K562 (cell line): ENCODE measurements around the gene KRT36. TPM values are rescaled to one million over a fixed set of nuclear protein-coding genes. Genes with fewer than 3 reads are reported as not detected.

Experiments used
- BMI1 ChIP-seq: fragments of 150-350 bp; IDR thresholded peaks from 2 replicates; pipeline ENCODE4 v1.6.1; 2014; ENCODE audit warnings: low read length
- GATA2 ChIP-seq: sonication (generic); formaldehyde crosslinking; IDR thresholded peaks from 2 replicates; pipeline ENCODE4 v1.4.0; 2020; ENCODE audit warnings: mild to moderate bottlenecking, missing genetic modification reagents
- HNRNPUL1 ChIP-seq: fragments of 200-400 bp; formaldehyde crosslinking; IDR thresholded peaks from 2 replicates; pipeline ENCODE4 v1.6.1; 2017; ENCODE audit warnings: low read length
- IRF2 ChIP-seq: sonication (generic); formaldehyde crosslinking; IDR thresholded peaks from 2 replicates; pipeline ENCODE4 v1.8.1; 2022; ENCODE audit warnings: mild to moderate bottlenecking, missing genetic modification reagents
- JUND ChIP-seq, 2 experiments: IDR thresholded peaks; 2 replicates in 1 of 2; 3 replicates in 1 of 2; pipeline ENCODE4 v1.6.1; 2011; ENCODE audit warnings: borderline replicate concordance in 2 of 2, low read depth in 2 of 2, low read length in 2 of 2, improper control_type of control experiment in 1 of 2, missing biosample characterization in 1 of 2, missing genetic modification characterization in 1 of 2, missing genetic modification reagents in 1 of 2
- NFYB ChIP-seq: IDR thresholded peaks from 2 replicates; pipeline ENCODE4 v1.6.1; 2011; ENCODE audit warnings: mild to moderate bottlenecking, moderate library complexity; ENCODE audit not compliant: insufficient read length; ENCODE audit errors: extremely low read depth
- NR1H2 ChIP-seq: sonication (generic); formaldehyde crosslinking; IDR thresholded peaks from 2 replicates; pipeline ENCODE4 v1.4.0; 2020; ENCODE audit warnings: mild to moderate bottlenecking, missing genetic modification reagents
- NR2C2 ChIP-seq, 2 experiments: fragments of 200-800 bp in 1 of 2; sonication (Bioruptor generic) in 1 of 2; sonication (generic) in 1 of 2; formaldehyde crosslinking in 1 of 2; IDR thresholded peaks; 2 replicates each; pipeline versions ENCODE4 v1.6.1 to v1.8.0; 2016 to 2022; ENCODE audit warnings: mild to moderate bottlenecking in 1 of 2, missing compliant biosample characterization in 1 of 2, missing genetic modification characterization in 1 of 2, missing genetic modification reagents in 1 of 2
- NUFIP1 ChIP-seq: fragments of 450-650 bp; IDR thresholded peaks from 2 replicates; pipeline ENCODE4 v1.6.1; 2018; ENCODE audit not compliant: partially characterized antibody
- POLR3A ChIP-seq: IDR thresholded peaks from 2 replicates; pipeline ENCODE4 v1.6.1; 2011; ENCODE audit warnings: borderline replicate concordance, mild to moderate bottlenecking, moderate library complexity; ENCODE audit not compliant: insufficient read length, insufficient read depth; ENCODE audit errors: extremely low read depth
- PRMT5 ChIP-seq: sonication (generic); formaldehyde crosslinking; IDR thresholded peaks from 2 replicates; pipeline ENCODE4 v1.5.0; 2020; ENCODE audit warnings: missing genetic modification reagents
- RBM14 ChIP-seq: fragments of 200-400 bp; formaldehyde crosslinking; IDR thresholded peaks from 2 replicates; pipeline ENCODE4 v1.6.1; 2018; ENCODE audit warnings: low read depth, mild to moderate bottlenecking, low read length, moderate library complexity, borderline replicate concordance; ENCODE audit not compliant: insufficient read depth
- RNF2 ChIP-seq: sonication (generic); IDR thresholded peaks from 2 replicates; pipeline ENCODE4 v1.6.1; 2016
- STAT5A ChIP-seq: IDR thresholded peaks from 2 replicates; pipeline ENCODE4 v1.6.1; 2012; ENCODE audit warnings: low read length, inconsistent platforms, borderline replicate concordance
- TBL1XR1 ChIP-seq, 2 experiments: IDR thresholded peaks; 2 replicates each; pipeline ENCODE4 v1.6.1; 2012; ENCODE audit warnings: improper control_type of control experiment in 2 of 2, low read length in 2 of 2, mild to moderate bottlenecking in 1 of 2
- TCF7L2 ChIP-seq: fragments of 150-350 bp; IDR thresholded peaks from 2 replicates; pipeline ENCODE4 v1.6.1; 2016; ENCODE audit warnings: low read depth, mild to moderate bottlenecking, low read length, moderate library complexity
- ZNF274 ChIP-seq: IDR thresholded peaks from 2 replicates; pipeline ENCODE4 v1.6.1; 2011; ENCODE audit warnings: low read depth, mild to moderate bottlenecking, low read length, moderate library complexity, borderline replicate concordance
- polyA plus RNA-seq, 8 experiments: library from polyadenylated mRNA; depleted of rRNA in 4 of 8; stranded (reverse) in 5 of 8; unstranded in 3 of 8; fragments of >200 nt; fragmentation: Nextera tagmentation in 2 of 8; fragmentation: Illumina TruSeq in 1 of 8; extraction: Ambion mirVana in 2 of 8; extraction: Trizol in 1 of 8; gene quantifications; 2 replicates each; pipeline versions ENCODE4 v1.2.1 to v1.2.3, GENCODE V29; 2011 to 2014; ENCODE audit warnings: inconsistent platforms in 1 of 8, missing spikeins in 1 of 8
- total RNA-seq, 7 experiments: library from RNA; depleted of rRNA in 6 of 7; stranded (reverse); fragments of >200 nt in 6 of 7; fragmentation: Illumina TruSeq in 2 of 7; extraction: Trizol in 2 of 7; gene quantifications; 2 replicates each; pipeline versions ENCODE4 v1.2.1 to v1.2.3, GENCODE V29; 2011 to 2021; ENCODE audit warnings: low replicate concordance in 1 of 7
- TF ChIP-seq, protein P1 (sequence below): fragments of 450-650 bp; IDR thresholded peaks from 2 replicates; pipeline ENCODE4 v1.6.1; 2016; ENCODE audit warnings: low read depth, mild to moderate bottlenecking, moderate library complexity
- TF ChIP-seq, protein P2 (sequence below): sonication (generic); formaldehyde crosslinking; IDR thresholded peaks from 2 replicates; pipeline ENCODE4 v1.8.0; 2023; ENCODE audit warnings: missing genetic modification reagents, mild to moderate bottlenecking, borderline replicate concordance

Gene KRT36
- total and polyA plus RNA-seq, 9 of the 15 experiments (the other 6 are each of a cell fraction or from before 2014, with no cell fraction given), result 0.04 TPM; not detected in 8

DNA sequence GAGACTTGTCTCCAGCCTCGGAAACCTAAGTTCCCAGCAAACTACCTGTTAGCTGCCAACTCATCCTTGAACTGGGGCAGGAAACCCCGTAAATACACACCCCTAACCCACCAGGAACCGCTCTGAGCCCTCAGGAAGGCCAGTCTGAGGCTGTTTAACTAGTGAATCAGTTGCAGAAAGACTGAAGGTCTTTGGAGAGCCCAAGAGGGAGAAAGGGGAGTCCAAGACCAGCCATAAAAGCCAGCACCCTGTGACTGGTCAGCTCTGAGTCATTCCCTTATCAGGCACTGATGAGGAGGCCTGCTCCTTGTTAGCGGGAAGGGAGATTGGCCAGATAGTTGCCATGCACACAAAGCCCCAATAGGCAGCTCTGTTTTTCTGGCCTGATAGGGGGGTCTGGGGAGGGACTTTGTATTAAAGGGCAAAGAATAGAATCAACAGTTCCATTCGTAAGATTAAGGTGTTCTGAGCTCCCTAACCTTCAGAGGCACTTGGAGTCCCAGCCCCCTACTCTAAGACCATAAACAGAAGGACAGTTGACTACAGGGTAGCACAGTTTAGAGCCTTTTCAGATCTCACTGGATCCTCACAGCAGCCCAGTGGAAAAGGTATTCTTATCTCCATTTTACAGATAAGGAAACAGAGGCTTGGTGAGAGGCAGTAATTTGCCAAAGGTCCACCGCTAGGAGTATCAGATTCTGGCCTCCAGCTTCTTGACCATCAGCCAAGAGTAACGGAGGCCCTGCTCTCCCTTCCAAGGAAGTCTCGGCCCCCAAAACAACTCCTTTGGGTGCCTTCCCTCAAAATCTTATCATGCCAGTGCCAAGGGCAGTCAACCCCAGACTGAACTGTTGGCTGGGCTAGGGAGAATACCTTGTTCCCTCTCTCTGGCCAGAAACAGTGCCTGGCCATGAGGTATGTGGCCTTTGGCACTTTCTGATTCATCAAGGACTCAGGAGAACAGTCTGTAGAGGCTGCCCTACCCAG lies 40.6 kb upstream of the KRT36 start (continued):
- TF ChIP-seq BMI1 (peak; percentile 67; the same call in 1 of the 2 replicates), RBM14 (no peak), TBL1XR1 (IDR thresholded peaks at IDR 0.05; ENCODE audit: low read length in 2 of 2) (peak in 1 of 2 experiments; percentile 85; a peak in 2 of 4 replicates), POLR3A (no peak), JUND (IDR thresholded peaks at IDR 0.05; ENCODE audit: borderline replicate concordance, low read depth, low read length) (peak; percentile 100), JUND (tag; IDR thresholded peaks at IDR 0.05; ENCODE audit: borderline replicate concordance, low read depth, low read length) (peak; percentile 98; the same call in 2 of the 3 replicates), PRMT5 (no peak), HNRNPUL1 (no peak), RNF2 (peak; percentile 94), TCF7L2 (no peak), NR2C2 (CRISPR knock-in tag; IDR thresholded peaks at IDR 0.05) (no peak), NR2C2 (tag; IDR thresholded peaks at IDR 0.05) (no peak), IRF2 (no peak), NUFIP1 (no peak), NR1H2 (CRISPR knock-in tag) (no peak), NFYB (peak; percentile 21), ZNF274 (no peak), GATA2 (CRISPR knock-in tag) (peak; percentile 98), STAT5A (no peak)
- TF ChIP-seq, protein P1, sequence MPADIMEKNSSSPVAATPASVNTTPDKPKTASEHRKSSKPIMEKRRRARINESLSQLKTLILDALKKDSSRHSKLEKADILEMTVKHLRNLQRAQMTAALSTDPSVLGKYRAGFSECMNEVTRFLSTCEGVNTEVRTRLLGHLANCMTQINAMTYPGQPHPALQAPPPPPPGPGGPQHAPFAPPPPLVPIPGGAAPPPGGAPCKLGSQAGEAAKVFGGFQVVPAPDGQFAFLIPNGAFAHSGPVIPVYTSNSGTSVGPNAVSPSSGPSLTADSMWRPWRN, result peak; percentile 89
- TF ChIP-seq, protein P2, sequence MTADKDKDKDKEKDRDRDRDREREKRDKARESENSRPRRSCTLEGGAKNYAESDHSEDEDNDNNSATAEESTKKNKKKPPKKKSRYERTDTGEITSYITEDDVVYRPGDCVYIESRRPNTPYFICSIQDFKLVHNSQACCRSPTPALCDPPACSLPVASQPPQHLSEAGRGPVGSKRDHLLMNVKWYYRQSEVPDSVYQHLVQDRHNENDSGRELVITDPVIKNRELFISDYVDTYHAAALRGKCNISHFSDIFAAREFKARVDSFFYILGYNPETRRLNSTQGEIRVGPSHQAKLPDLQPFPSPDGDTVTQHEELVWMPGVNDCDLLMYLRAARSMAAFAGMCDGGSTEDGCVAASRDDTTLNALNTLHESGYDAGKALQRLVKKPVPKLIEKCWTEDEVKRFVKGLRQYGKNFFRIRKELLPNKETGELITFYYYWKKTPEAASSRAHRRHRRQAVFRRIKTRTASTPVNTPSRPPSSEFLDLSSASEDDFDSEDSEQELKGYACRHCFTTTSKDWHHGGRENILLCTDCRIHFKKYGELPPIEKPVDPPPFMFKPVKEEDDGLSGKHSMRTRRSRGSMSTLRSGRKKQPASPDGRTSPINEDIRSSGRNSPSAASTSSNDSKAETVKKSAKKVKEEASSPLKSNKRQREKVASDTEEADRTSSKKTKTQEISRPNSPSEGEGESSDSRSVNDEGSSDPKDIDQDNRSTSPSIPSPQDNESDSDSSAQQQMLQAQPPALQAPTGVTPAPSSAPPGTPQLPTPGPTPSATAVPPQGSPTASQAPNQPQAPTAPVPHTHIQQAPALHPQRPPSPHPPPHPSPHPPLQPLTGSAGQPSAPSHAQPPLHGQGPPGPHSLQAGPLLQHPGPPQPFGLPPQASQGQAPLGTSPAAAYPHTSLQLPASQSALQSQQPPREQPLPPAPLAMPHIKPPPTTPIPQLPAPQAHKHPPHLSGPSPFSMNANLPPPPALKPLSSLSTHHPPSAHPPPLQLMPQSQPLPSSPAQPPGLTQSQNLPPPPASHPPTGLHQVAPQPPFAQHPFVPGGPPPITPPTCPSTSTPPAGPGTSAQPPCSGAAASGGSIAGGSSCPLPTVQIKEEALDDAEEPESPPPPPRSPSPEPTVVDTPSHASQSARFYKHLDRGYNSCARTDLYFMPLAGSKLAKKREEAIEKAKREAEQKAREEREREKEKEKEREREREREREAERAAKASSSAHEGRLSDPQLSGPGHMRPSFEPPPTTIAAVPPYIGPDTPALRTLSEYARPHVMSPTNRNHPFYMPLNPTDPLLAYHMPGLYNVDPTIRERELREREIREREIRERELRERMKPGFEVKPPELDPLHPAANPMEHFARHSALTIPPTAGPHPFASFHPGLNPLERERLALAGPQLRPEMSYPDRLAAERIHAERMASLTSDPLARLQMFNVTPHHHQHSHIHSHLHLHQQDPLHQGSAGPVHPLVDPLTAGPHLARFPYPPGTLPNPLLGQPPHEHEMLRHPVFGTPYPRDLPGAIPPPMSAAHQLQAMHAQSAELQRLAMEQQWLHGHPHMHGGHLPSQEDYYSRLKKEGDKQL, result no peak
